Measurements from ENCODE around the gene SHC3.

- TF ChIP-seq CTCF (IDR thresholded peaks at IDR 0.05) (no peak), EP300 (IDR thresholded peaks at IDR 0.05) (no peak), POLR2A (IDR thresholded peaks at IDR 0.05; ENCODE audit: low read depth) (no peak), POLR2AphosphoS5 (IDR thresholded peaks at IDR 0.05) (no peak)
Measured at GRCh38 chr9:89212171-89212570, 33.6 kb upstream of the SHC3 start.
